Large intestine (tissue), 3 donors: Measurements from ENCODE around the gene CACNA1C. TPM values are rescaled to one million over a fixed set of nuclear protein-coding genes. Genes with fewer than 3 reads are reported as not detected.

Experiments
- DNase-seq, 2 donors: peaks; one replicate each; pipeline versions ENCODE4 v3.0.0 to v3.0.0-alpha.2; 2013
- H3K27ac ChIP-seq: one replicate; pipeline ENCODE4 v1.5.1; 2013; ENCODE audit warnings: low read length
- H3K27me3 ChIP-seq: 2 replicates; pipeline ENCODE4 v1.6.1; 2013; ENCODE audit warnings: low read length; ENCODE audit not compliant: control insufficient read depth, insufficient read depth
- H3K36me3 ChIP-seq: 2 replicates; pipeline ENCODE4 v1.6.1; 2013; ENCODE audit warnings: low read length; ENCODE audit not compliant: control insufficient read depth, insufficient read depth
- H3K4me1 ChIP-seq: one replicate; pipeline ENCODE4 v1.6.1; 2013; ENCODE audit warnings: low read length; ENCODE audit not compliant: control insufficient read depth, insufficient read depth
- H3K4me3 ChIP-seq: one replicate; pipeline ENCODE4 v1.5.1; 2013; ENCODE audit warnings: low read length
- H3K9me3 ChIP-seq: one replicate; pipeline ENCODE4 v1.6.1; 2013; ENCODE audit warnings: mild to moderate bottlenecking, low read depth, low read length, moderate library complexity; ENCODE audit not compliant: control insufficient read depth
- WGBS: methylation state at CpG from one replicate; pipeline ENCODE4 v1.1.5; 2013; ENCODE audit warnings: low lambda C conversion rate; ENCODE audit not compliant: insufficient coverage; 5-methylcytosine and 5-hydroxymethylcytosine counted together
- polyA plus RNA-seq: library from polyadenylated mRNA; unstranded; fragments of 120-200 nt; gene quantifications from one replicate; pipeline ENCODE4 v1.2.1, GENCODE V29; 2013

CACNA1C gene
- polyA plus RNA-seq, 1 donor, result 5.9 TPM

GRCh38 chr12:2553388-2554126, 500.8 kb downstream of the CACNA1C start:
- no peaks in the 10 kb centered on the region for H3K36me3 ChIP-seq

GRCh38 chr12:2555487-2556082, 502.8 kb downstream of the CACNA1C start:
- no peak for DNase-seq
- no peaks in the 10 kb centered on the region for H3K36me3 ChIP-seq
- peaks cover 5% of the 10 kb centered on the region for H3K27me3 ChIP-seq
- H3K4me3 ChIP-seq, result no peak overlapping the region
- H3K27ac ChIP-seq, result no peak overlapping the region
- 67% methylated on average over 1 of the region's 19 CpGs for WGBS
- H3K9me3 ChIP-seq, result no peaks in the 10 kb centered on the region
- H3K4me1 ChIP-seq, result peaks cover 7% of the 10 kb centered on the region

More at GRCh38 chr12:2553388-2554126, 500.8 kb downstream of the CACNA1C start:
- DNase-seq, result no peak
- H3K4me3 ChIP-seq, result no peak overlapping the region
- peaks cover 5% of the 10 kb centered on the region for H3K27me3 ChIP-seq
- 67% methylated on average over 3 of the region's 14 CpGs for WGBS
- H3K4me1 ChIP-seq, result peaks cover 7% of the 10 kb centered on the region
- no peaks in the 10 kb centered on the region for H3K9me3 ChIP-seq
- no peak overlapping the region for H3K27ac ChIP-seq

DNA sequence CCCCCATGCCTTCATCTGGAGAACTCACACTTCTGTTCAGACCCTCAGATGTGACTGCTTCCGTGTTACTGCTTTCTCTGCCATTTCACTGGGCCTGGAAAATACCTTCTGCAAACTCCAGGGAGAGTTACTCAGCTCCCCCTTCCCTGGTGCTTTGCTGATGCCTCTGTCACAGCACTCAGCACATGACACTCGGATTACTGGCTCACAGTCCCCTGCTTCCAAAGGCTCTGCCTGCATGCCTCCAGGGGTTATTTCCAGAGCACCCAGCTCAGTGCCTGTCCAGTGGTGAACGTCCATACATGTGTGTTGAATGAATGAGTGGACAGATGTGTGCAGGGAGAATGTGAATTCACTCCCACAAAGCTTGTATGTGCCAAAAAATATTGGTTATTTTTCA, 504.8 kb downstream of the CACNA1C start:
- Histone ChIP-seq H3K4me3 (no peak overlapping the region), H3K36me3 (no peaks in the 10 kb centered on the region)
- WGBS, result no CpG with 5 or more reads among the region's 3 CpGs

DNA sequence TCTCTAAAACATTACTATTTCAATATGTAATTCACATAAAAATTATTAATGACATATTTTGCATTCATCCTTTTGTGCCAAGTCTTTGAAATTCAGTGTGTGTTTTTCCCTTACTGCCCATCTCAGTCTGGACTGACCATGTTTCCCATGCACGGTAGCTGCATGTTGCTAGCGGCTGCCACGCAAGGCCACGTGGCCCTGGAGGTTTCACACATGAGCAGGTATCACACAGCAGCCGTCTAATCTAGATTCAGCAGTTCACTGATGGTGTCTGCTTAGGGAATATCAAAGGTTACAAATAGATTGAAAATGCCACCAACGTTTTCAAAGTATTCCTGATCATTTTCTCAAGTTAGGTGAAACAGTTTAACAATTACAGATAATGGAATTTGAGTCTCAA, 507.1 kb downstream of the CACNA1C start:
- Histone ChIP-seq H3K9me3 (no peaks in the 10 kb centered on the region), H3K27me3 (peaks cover 5% of the 10 kb centered on the region), H3K4me1 (no peaks in the 10 kb centered on the region), H3K36me3 (no peaks in the 10 kb centered on the region), H3K27ac (no peak overlapping the region), H3K4me3 (no peak overlapping the region)
- DNase-seq, result no peak
- WGBS, result no CpG with 5 or more reads among the region's 6 CpGs

More for the DNA sequence above, 504.8 kb downstream of the CACNA1C start:
- Histone ChIP-seq H3K4me1 (no peaks in the 10 kb centered on the region), H3K9me3 (no peaks in the 10 kb centered on the region), H3K27ac (no peak overlapping the region), H3K27me3 (peaks cover 5% of the 10 kb centered on the region)
- no peak for DNase-seq

DNA sequence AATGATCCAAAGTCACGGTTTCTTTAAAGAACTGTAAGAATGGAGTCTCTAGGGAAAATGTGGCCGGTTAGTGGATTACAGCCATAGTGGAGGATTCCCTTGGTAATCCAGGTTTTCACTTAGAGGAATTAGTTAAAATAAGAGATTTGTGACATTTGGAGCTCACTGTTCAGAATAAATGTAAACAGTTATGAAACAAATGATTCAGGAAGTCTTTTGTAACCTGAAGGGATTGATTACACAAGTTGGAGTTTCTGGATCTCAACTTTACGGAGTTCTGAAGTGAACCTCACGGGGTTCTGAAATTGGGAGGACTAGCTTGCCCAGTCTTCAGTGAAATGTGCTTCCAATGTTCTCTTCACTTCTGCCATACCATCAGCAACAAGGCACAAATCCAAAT, 507.6 kb downstream of the CACNA1C start:
- DNase-seq, result no peak
- Histone ChIP-seq H3K9me3 (no peaks in the 10 kb centered on the region), H3K4me3 (no peak overlapping the region), H3K27me3 (peaks cover 5% of the 10 kb centered on the region), H3K27ac (no peak overlapping the region), H3K4me1 (no peaks in the 10 kb centered on the region), H3K36me3 (no peaks in the 10 kb centered on the region)
- 83% methylated on average over 2 of the region's 4 CpGs for WGBS

DNA sequence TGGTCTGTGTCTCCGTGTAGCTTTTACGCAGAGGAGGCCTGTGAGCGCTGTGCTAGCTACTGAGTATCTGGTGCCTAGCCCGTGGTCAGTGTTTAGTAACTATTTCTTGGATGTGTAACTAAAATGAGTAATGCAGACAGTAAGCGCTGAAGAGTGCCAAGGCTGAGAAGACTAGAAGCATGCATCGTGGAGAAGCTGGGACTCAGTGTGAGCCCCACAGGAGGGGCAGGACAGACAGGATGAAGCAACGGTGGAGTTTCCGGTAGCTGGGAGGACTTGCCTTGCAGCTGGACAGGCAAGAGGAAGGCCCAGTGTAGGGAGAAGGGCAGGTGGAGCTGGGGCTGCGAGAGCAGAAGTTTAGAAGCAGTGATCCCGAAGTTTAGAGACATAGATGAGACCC, 508.6 kb downstream of the CACNA1C start:
- H3K4me3 ChIP-seq, result no peak overlapping the region
- H3K4me1 ChIP-seq, result no peaks in the 10 kb centered on the region
- 70% methylated on average over 2 of the region's 10 CpGs for WGBS
- no peaks in the 10 kb centered on the region for H3K36me3 ChIP-seq
- H3K27ac ChIP-seq, result no peak overlapping the region
- H3K27me3 ChIP-seq, result peaks cover 1% of the 10 kb centered on the region
- DNase-seq, result no peak
- H3K9me3 ChIP-seq, result no peaks in the 10 kb centered on the region

DNA sequence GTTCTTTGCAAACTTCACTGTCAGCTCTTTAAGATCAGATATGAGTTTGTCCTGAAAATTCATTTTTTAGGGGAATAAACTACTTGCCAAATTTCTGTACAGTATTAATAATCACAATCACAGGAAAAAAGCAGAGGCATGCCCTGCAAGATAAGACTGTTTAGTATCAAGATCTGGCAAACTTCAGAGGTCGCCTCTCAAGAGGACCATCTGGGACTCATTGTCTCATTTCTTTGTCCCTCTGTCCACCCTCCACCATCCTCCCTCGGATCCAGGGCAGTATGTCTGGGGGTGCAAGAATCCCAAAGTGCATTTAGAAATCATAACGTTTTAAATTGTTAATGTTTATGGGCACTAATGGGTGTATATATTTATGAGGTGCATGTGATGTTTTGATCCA, 509.6 kb downstream of the CACNA1C start:
- H3K27me3 ChIP-seq, result no peaks in the 10 kb centered on the region
- no peaks in the 10 kb centered on the region for H3K4me1 ChIP-seq
- WGBS, result no CpG with 5 or more reads among the region's 3 CpGs
- H3K9me3 ChIP-seq, result no peaks in the 10 kb centered on the region
- H3K27ac ChIP-seq, result no peak overlapping the region
- no peaks in the 10 kb centered on the region for H3K36me3 ChIP-seq
- DNase-seq, result no peak
- no peak overlapping the region for H3K4me3 ChIP-seq

DNA sequence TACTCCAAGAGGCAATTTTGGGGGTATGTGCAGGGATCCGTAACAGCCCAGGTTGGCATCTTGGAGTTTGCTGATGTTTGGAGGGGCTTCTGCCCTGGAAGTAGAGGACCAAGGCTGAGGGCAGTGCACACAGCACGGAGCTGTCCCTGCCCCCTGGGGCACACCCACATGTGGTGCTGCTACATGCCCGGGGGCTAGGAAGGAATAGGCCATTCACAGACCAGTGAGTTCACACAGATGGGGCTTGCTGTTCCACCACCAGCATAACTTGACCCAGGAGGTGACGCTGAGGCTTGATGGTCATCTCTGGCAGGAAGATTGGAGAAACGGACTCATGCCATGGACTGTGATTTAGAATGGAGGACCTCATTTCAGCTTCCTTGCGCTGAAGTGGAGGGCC, 510.9 kb downstream of the CACNA1C start:
- Histone ChIP-seq H3K9me3 (no peaks in the 10 kb centered on the region), H3K4me3 (no peak overlapping the region), H3K27ac (no peak overlapping the region), H3K4me1 (no peaks in the 10 kb centered on the region), H3K27me3 (no peaks in the 10 kb centered on the region), H3K36me3 (no peaks in the 10 kb centered on the region)
- no CpG with 5 or more reads among the region's 6 CpGs for WGBS
- no peak for DNase-seq

GRCh38 chr12:2566161-2566560, 513.4 kb downstream of the CACNA1C start:
- Histone ChIP-seq H3K4me3 (no peak overlapping the region), H3K4me1 (no peaks in the 10 kb centered on the region), H3K36me3 (no peaks in the 10 kb centered on the region), H3K9me3 (no peaks in the 10 kb centered on the region), H3K27me3 (no peaks in the 10 kb centered on the region), H3K27ac (no peak overlapping the region)
- no peak for DNase-seq
- WGBS, result no CpG with 5 or more reads among the region's 12 CpGs

DNA sequence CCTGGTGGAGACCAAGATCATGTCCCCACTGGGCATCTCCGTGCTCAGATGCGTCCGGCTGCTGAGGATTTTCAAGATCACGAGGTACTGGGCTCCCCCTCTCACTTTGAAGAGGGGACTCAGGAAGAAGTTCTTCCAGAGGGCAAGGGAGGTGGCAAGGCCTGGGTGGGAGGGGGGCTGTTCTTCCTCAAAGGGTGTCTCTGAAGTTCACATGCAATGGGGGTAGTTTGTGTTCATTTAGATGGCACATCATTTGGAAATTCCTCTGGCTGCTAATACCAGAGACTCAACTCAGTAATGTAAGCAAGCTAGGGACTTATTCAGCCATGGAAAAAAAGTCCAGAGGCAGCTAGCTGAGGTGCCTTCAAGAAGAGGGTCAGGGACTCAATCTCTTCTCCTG, 514.9 kb downstream of the CACNA1C start:
- no peaks in the 10 kb centered on the region for H3K4me1 ChIP-seq
- no CpG with 5 or more reads among the region's 4 CpGs for WGBS
- H3K9me3 ChIP-seq, result no peaks in the 10 kb centered on the region
- no peaks in the 10 kb centered on the region for H3K36me3 ChIP-seq
- no peak overlapping the region for H3K27ac ChIP-seq
- no peak overlapping the region for H3K4me3 ChIP-seq
- no peaks in the 10 kb centered on the region for H3K27me3 ChIP-seq
- DNase-seq, result no peak

DNA sequence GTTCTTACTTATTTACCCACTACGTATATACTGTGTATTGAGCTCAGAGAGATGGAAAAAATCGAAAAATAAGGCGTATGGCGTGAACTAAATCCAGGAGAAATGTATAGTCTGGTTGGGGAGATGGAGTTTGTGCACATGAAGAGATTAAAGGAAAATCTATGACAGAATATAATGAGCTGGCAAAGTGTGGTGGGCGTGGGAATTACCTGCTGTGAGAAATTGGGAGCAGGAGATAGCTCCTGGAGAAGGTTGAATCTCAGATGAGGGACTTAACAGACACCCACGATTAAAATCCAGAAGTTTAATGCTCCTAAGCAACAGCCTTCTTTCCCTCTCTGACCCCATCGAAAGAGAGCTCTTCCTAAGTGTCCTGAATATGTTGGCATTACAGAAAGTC, 517.8 kb downstream of the CACNA1C start:
- 96% methylated on average over 4 of the region's 7 CpGs for whole genome bisulfite sequencing
- H3K9me3 ChIP-seq, result no peaks in the 10 kb centered on the region
- no peaks in the 10 kb centered on the region for H3K36me3 ChIP-seq
- no peak overlapping the region for H3K4me3 ChIP-seq
- no peaks in the 10 kb centered on the region for H3K4me1 ChIP-seq
- no peaks in the 10 kb centered on the region for H3K27me3 ChIP-seq
- no peak for DNase-seq
- H3K27ac ChIP-seq, result no peak overlapping the region
